GM21447 (cell line): ENCODE data around the gene ATIC.
A peak's percentile ranks its signal among the peaks of the same experiment; 100 is the strongest.

ENCODE experiments used
- ATAC-seq: cut with Tn5 transposase; IDR thresholded peaks from one replicate; pipeline ENCODE4 v1.9.1; 2021; ENCODE audit not compliant: unreplicated experiment

Gene ATIC

GRCh38 chr2:215314896-215315295, 3.0 kb downstream of the ATIC start:
- ATAC-seq, result no peak

GRCh38 chr2:215315301-215315700, 3.4 kb downstream of the ATIC start:
- no peak for ATAC-seq

DNA sequence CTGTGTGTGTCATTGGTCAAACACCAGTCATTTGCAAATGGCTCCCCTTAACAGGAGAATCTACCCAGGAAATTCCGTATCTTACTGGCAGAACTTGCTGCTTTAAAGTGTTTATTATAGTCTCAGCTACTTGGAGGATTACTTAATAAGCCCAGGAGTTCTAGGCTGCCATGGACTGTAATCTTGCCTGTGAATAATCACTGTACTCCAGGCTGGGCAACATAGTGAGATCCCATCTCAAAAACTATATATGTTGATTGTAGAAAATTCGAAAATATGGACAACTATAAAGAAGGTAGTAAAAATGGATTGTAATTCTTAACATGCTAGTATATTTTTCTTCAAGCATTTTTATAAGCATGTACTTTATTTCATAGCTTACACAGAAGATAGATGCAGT, 4.5 kb downstream of the ATIC start:
- ATAC-seq, result no peak

DNA sequence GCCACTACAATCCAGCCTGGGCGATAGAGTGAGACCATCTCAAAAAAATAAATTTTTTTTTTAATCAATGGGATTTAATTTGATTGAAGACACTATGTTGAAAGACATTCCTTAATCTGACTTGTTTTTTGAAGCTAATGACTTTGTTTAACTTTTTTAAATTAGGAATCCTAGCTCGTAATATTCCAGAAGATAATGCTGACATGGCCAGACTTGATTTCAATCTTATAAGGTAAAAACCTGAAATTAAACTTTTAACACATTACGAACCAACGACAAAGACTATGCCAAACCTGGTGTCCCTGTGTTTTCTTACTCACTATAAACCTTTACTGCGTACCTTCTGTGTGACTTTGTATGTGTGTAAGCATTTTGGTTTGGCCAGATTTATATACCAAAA, 7.6 kb downstream of the ATIC start:
- ATAC-seq, result no peak

DNA sequence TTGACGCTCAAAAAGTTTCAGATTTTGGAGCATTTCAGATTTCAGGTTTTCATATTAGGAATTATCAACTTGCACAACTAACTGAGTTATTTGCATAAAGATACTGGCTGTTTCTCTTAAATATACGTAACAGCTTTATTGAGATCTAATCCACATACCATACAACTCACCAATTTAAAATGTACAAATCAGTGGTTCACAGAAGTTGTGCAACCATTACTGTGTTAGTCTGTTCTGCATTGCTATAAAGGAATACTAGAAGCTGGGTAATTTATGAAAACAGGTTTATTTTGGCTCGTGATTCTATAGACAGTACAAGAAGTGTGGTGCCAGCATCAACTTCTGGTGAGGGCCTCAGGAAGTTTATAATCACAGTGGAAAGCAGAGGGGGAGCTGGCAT, 8.2 kb downstream of the ATIC start:
- ATAC-seq, result no peak

DNA sequence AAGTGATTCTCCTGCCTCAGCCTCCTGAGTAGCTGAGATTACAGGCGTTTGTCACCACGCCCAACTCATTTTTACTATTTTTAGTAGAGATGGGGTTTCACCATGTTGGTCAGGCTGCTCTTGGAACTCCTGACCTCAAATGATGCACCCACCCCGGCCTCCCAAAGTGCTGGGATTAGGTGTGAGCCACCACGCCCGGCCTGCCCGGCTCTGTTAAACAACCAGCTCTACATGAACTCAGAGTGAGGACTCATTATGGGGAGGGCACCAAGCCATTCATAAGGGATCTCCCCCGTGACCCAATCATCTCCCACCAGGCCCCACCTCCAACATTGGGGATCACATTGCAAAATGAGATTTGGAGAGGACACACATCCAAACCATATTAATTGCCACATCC, 8.8 kb downstream of the ATIC start:
- ATAC-seq, result no peak

- no peak for ATAC-seq
These were observed 13.0 kb downstream of the ATIC start for GRCh38 chr2:215324811-215325210.

DNA sequence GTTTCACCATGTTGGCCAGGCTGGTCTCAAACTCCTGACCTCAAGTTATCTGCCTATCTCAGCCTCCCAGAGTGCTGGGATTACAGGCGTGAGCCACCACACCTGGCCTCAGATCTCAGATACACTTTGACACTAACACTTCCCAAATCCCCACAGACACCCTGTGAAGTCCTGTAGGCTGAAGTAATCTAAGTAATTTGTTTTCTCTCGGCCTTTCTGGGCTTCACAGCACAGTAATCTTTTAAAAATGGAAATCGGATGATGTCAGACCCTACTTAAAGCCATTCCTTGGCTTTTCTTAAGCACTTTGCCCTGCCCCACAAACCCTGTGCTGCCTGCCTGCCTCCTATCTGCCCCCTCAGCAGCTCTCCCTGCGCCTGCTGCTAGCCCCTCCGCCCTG, 16.2 kb downstream of the ATIC start:
- ATAC-seq, result no peak

DNA sequence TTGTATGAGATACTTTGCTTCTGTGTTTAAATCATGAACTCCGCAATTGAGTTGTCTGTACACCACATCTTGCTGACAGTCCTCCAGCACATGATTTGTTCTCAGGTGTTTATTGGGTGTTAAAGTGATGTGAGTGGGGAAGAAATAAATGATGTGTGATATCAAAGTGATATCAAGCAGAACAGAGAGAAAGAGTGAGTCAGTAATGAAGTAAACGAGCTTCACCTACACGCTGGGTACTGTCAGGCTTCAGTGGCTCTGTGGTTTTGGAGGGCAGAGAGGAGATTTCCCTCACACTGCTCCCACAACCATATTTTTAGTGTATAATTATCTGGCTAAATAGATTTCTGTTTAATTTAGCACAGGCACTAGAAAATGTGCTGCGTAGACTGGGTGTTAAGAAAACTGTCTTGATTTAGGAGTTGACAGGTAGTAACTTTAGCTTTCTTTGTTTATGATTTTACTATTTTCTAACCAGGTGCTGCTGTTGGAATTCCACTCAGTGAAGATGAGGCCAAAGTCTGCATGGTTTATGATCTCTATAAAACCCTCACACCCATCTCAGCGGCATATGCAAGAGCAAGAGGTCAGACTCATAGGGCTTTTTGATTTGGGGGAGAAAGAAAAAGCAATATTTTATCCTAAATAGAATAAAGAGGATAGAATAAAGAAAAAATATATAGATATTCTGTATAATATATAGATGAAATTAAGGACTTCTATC, 21.2 kb downstream of the ATIC start:
- ATAC-seq, result peak; percentile 85

- no peak for ATAC-seq
These were observed 27.2 kb downstream of the ATIC start for GRCh38 chr2:215338883-215339679.

DNA sequence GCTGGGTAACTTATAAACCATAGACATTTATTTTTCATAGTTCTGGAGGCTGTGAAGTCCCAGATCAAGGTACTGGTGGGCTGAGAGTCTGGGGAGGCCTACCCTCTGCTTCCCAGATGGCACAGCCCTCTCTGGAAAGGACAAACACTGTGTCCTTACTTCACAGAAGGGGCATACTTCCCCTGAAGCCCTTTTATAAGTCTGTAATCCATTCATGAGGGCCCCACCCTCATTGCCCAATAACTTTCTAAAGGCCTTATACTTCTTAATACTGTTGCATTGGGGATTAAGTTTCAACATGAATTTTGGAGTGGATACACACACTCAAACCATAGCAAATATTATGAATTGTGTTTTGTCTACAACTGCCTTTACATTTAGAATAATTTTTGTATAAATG, 36.0 kb downstream of the ATIC start:
- ATAC-seq, result no peak

- ATAC-seq, result no peak
These were observed 40.7 kb downstream of the ATIC start for GRCh38 chr2:215352602-215353001.

DNA sequence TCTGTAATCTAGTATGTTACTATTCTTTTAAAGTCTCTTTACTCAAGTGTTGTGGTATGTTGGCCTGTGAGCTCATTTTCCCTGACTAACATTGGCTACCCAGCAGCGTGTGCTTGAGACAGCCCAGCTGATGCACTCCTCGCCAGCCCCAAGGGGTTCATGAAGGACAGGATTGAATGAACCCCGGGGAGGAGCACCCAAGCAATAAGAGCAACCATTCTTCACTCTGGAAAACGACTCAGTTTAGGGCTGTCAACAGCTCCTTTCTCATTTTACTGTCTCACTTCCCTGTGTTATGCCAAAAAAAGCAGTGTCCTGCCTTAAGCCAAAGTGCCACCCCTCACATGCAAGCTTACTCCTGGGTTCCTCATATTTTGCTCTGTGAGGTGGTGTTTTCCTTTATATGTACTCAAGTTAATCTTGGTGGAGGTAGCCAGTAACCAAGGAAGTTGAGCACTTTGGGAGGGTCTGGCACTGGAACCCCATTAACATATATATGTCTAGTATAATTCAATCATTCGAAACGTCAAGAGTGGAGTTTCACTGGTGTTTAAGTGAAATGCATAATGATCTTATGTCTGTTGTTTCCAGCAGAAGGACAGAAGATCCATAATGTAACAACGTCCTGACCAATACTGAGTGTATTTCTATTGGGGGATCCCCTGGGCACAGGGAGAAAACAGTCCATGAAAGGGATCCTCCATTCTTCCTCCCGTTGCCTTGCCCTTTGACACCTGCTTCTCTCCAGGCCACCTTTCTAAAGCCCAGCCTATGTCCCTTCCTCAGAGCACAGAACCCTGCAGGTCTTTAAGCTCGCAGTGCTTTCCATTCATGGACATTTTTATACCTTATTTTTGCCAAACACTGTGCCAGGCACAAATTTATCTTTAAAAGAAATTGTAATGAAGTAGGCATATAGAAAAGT, 43.2 kb downstream of the ATIC start:
- ATAC-seq, result no peak

DNA sequence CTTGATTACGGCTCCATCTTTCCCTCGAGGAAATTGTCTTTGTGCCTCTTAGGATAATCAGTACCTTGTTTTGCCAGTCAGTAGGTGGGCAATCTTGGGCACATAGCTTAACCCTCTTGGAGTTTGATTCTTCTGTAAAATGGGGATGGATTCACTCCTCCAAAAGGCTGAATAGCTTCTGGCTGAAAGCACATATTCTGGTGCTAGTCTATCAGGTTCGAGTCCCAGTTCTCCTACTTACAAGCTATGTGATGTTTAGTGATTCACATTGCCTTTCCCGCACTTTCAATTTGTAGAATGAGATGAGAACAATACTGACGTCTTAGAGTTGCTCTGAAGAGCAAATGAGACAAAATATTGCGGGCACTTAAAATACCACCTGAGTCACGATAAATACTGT, 43.9 kb downstream of the ATIC start:
- ATAC-seq, result no peak

DNA sequence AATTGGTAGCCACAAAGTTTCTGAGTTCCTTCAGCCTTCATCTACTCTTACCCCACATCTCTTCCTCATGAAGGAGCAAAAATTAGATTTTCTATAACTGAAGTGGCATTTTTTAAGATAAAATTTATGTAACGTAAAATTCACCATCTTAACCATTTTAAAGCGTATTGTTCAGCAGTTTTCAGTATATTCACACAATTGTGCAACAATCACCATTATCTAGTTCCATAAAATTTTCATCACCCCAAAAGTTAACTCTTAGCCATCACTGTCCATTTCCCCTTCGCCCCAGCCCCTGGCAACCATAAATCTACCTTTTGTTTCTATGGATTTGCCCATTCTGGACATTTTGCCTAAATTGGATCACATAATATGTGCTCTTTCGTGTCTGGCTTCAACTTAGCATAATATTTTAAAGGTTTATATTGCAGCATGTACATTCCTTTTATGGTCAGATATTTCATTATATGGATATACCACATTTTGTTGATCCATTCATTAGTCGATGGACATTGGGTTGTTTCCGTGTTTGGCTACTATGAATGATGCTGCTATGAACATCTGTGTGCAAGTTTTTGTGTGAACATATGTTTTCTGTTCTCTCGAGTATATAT, 44.6 kb downstream of the ATIC start:
- ATAC-seq, result no peak

DNA sequence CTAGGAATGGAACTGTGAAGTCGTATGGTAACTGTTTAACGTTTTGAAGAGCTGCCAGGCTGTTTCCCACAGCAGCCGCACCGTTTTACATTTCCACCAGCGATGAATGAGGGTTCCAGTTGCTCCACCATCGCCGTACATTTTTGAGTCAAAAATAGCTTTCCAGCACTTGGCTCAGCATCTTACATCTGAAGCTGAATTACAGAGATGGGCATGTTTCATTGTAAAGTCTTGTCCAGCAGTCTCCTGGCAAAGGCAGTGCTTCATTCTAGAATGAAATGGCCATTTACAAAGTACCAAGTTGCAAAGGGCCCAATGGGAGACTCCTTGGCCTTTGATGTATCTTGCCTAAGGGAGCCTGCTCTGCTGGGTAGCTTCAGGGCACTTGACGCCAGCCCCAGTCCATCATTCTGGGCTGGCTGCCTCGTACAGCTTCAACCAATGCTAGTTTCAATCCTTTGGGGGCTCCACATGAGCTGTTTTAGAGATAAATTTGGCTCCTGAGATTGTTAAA, 45.1 kb downstream of the ATIC start:
- no peak for ATAC-seq

DNA sequence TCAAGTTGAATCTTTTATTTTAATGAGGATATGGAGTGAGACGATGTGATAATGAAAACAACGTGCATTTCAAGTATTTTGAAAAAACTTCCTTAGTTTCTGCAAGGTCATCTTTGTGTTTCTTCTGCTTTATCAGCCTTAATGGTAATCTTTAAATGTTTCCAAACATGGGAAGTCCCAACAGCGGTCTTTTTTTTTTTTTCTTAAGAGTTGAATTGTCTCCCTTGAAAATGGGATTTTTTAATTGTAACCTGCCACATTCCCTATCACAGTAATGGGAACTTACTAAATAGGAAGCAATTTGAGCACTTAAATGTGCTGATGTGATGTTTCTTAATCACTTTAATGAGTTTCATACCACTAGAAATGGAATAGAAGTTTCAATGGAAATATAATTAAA, 45.8 kb downstream of the ATIC start:
- ATAC-seq, result no peak

DNA sequence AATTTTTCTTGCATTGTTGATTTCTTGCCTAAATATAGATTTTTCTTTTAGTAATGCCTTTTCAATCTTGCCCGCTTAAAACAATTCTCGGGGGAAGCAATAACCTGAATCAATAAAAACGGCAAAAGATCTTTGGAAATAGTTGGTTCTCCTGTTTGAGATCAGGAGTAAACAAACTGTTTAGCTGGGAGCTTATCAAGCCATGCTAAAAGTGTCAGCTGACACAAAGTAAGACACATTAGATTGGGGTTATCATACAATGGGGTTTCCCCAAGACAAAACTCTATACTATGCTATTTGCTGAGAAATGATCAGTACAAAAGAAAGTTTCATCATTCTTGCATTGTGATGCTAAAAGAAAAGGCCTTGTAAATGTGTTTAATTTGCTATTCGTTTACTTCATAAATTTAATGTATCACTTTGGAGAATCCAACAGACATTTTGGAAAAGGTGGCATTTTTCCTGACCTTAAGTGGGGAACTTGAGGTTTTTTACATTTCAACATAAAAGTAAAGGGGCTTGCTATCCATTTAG, 46.5 kb downstream of the ATIC start:
- no peak for ATAC-seq

GRCh38 chr2:215358891-215359575, 47.2 kb downstream of the ATIC start:
- ATAC-seq, result no peak

GRCh38 chr2:215359576-215359922, 47.7 kb downstream of the ATIC start:
- ATAC-seq, result no peak
